ENCODE results near the gene SLC41A2. TPM values are rescaled to one million over a fixed set of nuclear protein-coding genes. Genes with fewer than 3 reads are reported as not detected.

SLC41A2 gene
- total and polyA plus RNA-seq, 2 of the 13 experiments (the other 11 are each of a cell fraction or from before 2014, with no cell fraction given) = 2.3 to 12.8 TPM

DNA sequence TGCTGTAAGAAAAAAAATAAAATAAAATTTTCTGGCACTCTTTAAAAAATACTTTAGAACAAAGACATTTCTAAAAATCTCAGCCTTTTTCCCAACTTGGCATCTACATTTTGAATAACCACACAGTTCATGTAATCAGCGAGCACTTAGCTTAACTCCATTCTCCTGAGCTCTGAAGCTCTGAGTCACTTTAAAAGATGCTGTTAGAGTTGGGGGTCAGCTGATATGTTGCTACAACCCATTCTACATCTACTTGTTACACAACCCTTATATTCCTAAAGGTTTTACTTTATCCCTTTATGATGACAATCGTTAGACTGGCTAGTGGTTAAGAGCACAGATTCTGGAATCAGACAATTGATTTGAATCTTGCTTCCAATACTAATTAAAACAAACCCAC, 48.3 kb downstream of the SLC41A2 start (continued):
- TF ChIP-seq, protein P1, sequence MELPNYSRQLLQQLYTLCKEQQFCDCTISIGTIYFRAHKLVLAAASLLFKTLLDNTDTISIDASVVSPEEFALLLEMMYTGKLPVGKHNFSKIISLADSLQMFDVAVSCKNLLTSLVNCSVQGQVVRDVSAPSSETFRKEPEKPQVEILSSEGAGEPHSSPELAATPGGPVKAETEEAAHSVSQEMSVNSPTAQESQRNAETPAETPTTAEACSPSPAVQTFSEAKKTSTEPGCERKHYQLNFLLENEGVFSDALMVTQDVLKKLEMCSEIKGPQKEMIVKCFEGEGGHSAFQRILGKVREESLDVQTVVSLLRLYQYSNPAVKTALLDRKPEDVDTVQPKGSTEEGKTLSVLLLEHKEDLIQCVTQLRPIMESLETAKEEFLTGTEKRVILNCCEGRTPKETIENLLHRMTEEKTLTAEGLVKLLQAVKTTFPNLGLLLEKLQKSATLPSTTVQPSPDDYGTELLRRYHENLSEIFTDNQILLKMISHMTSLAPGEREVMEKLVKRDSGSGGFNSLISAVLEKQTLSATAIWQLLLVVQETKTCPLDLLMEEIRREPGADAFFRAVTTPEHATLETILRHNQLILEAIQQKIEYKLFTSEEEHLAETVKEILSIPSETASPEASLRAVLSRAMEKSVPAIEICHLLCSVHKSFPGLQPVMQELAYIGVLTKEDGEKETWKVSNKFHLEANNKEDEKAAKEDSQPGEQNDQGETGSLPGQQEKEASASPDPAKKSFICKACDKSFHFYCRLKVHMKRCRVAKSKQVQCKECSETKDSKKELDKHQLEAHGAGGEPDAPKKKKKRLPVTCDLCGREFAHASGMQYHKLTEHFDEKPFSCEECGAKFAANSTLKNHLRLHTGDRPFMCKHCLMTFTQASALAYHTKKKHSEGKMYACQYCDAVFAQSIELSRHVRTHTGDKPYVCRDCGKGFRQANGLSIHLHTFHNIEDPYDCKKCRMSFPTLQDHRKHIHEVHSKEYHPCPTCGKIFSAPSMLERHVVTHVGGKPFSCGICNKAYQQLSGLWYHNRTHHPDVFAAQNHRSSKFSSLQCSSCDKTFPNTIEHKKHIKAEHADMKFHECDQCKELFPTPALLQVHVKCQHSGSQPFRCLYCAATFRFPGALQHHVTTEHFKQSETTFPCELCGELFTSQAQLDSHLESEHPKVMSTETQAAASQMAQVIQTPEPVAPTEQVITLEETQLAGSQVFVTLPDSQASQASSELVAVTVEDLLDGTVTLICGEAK (IDR thresholded peaks at IDR 0.05) = no peak
- TF ChIP-seq, protein P1 (CRISPR knock-in tag; IDR thresholded peaks at IDR 0.05) = no peak
- TF ChIP-seq, protein P2, sequence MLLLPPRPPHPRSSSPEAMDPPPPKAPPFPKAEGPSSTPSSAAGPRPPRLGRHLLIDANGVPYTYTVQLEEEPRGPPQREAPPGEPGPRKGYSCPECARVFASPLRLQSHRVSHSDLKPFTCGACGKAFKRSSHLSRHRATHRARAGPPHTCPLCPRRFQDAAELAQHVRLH (CRISPR knock-in tag; IDR thresholded peaks at IDR 0.05; ENCODE audit: borderline replicate concordance, low read depth) = no peak
- TF ChIP-seq NR2C2 (CRISPR knock-in tag; IDR thresholded peaks at IDR 0.05; ENCODE audit: borderline replicate concordance) (no peak), HNRNPL (IDR thresholded peaks at IDR 0.05; ENCODE audit: low read depth, low read length) (no peak), TBP (CRISPR knock-in tag; IDR thresholded peaks at IDR 0.05) (no peak), NFATC3 (CRISPR knock-in tag; IDR thresholded peaks at IDR 0.05) (no peak), ZFYVE20 (CRISPR knock-in tag; IDR thresholded peaks at IDR 0.05; ENCODE audit: borderline replicate concordance, low read depth) (no peak), SOX6 (IDR thresholded peaks at IDR 0.05) (no peak), SOX6 (CRISPR knock-in tag; IDR thresholded peaks at IDR 0.05) (no peak), ZNF564 (CRISPR knock-in tag; IDR thresholded peaks at IDR 0.05) (no peak), ZFP62 (CRISPR knock-in tag; IDR thresholded peaks at IDR 0.05) (no peak), ZSCAN29 (CRISPR knock-in tag; conservative IDR thresholded peaks at IDR 0.05) (no peak)
- TF ChIP-seq, protein P3, sequence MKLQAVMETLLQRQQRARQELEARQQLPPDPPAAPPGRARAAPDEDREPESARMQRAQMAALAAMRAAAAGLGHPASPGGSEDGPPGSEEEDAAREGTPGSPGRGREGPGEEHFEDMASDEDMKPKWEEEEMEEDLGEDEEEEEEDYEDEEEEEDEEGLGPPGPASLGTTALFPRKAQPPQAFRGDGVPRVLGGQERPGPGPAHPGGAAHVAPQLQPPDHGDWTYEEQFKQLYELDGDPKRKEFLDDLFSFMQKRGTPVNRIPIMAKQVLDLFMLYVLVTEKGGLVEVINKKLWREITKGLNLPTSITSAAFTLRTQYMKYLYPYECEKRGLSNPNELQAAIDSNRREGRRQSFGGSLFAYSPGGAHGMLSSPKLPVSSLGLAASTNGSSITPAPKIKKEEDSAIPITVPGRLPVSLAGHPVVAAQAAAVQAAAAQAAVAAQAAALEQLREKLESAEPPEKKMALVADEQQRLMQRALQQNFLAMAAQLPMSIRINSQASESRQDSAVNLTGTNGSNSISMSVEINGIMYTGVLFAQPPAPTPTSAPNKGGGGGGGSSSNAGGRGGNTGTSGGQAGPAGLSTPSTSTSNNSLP (IDR thresholded peaks at IDR 0.05; ENCODE audit: low read depth, low read length) = no peak
- TF ChIP-seq, protein P4, sequence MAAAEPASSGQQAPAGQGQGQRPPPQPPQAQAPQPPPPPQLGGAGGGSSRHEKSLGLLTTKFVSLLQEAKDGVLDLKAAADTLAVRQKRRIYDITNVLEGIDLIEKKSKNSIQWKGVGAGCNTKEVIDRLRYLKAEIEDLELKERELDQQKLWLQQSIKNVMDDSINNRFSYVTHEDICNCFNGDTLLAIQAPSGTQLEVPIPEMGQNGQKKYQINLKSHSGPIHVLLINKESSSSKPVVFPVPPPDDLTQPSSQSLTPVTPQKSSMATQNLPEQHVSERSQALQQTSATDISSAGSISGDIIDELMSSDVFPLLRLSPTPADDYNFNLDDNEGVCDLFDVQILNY (CRISPR knock-in tag; conservative IDR thresholded peaks at IDR 0.05) = no peak
- TF ChIP-seq, protein P5, sequence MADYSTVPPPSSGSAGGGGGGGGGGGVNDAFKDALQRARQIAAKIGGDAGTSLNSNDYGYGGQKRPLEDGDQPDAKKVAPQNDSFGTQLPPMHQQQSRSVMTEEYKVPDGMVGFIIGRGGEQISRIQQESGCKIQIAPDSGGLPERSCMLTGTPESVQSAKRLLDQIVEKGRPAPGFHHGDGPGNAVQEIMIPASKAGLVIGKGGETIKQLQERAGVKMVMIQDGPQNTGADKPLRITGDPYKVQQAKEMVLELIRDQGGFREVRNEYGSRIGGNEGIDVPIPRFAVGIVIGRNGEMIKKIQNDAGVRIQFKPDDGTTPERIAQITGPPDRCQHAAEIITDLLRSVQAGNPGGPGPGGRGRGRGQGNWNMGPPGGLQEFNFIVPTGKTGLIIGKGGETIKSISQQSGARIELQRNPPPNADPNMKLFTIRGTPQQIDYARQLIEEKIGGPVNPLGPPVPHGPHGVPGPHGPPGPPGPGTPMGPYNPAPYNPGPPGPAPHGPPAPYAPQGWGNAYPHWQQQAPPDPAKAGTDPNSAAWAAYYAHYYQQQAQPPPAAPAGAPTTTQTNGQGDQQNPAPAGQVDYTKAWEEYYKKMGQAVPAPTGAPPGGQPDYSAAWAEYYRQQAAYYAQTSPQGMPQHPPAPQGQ (CRISPR knock-in tag; IDR thresholded peaks at IDR 0.05; ENCODE audit: borderline replicate concordance) = no peak

Measured in HepG2 (cell line).